ENCODE data around the gene ANKUB1. TPM values are rescaled to one million over a fixed set of nuclear protein-coding genes. Genes with fewer than 3 reads are reported as not detected.

ANKUB1 gene
- total and polyA plus RNA-seq, 4 donors, result not detected

DNA sequence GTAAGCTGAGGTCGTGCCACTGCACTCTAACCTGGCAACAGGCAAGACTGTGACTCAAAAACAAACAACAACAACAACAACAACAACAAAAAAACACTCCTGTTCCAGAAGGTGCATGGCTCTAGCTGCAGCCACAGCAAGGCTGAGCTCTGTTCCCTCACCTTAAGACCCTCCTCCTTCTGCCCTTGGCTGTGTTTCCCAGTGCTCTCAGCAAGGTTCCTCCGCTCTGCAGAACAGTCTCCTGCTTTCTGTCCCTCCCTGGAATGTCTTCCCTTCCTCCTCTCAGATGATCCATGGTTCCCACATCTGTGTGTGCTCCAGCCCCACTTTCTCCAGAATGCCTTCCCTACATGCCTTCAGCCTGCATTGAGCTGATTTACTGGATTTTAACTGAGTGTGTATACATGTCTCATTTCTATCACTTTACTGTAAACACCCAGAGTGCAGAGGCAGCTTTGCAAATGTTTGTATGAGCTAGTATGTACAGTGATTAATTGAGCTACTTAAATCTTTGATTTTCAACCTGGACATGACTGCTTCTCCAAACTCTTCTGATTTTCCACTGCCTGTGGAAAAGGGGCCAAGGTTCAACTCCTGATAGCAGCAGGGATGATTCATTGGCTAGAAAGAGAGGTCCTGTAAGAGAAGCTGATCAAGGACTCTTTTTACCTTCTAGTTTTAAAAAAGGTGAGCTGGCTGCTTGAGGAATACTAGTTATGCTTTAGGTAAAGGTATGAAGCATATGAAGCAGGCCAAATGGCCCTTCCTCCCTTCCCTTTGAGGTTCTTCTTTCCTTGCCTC is 14.7 kb downstream of the ANKUB1 start:
- WGBS, 2 donors, result 72 to 83% methylated on average over 2 of the region's 2 CpGs
- H3K4me3 ChIP-seq (ENCODE audit: low read length in 2 of 2), result no peak overlapping the region
- DNase-seq, result no peak
- no peak for ATAC-seq (ENCODE audit: low FRiP score)
- no peak overlapping the region for H3K27ac ChIP-seq (ENCODE audit: low read depth in 1 of 2, low read length in 2 of 2)
- no peaks in the 10 kb centered on the region for H3K36me3 ChIP-seq (ENCODE audit: control insufficient read depth in 1 of 2, insufficient read depth in 2 of 2, low read length in 1 of 2)
- no peaks in the 10 kb centered on the region for H3K9me3 ChIP-seq (ENCODE audit: control insufficient read depth, low read length)
- intact Hi-C loops (cut with DNase I), result no loop called here
- no peaks in the 10 kb centered on the region for H3K4me1 ChIP-seq (ENCODE audit: control insufficient read depth in 1 of 2, insufficient read depth in 2 of 2, low read length in 2 of 2)
- no peaks in the 10 kb centered on the region for H3K27me3 ChIP-seq (ENCODE audit: control insufficient read depth in 1 of 2, insufficient read depth in 2 of 2, low read length in 1 of 2)

DNA sequence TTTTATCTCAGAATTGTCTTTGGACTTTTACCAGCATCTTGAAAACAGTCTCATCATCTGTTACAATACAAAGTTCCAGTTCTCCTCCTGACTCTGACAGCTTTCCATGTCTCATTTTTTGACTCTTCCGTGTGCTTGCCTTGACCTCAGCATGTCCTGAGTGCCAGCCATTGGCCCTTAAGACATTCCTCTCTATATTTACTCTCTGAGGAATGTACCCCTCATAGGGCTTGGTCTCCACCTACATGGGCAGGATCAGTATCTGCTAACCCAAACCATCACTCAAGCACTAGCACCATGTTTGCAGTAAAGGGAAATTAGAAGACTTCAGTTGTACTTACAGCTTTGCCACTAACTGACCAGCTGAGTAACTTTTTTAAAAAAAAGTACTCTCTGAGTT is 16.2 kb downstream of the ANKUB1 start:
- ATAC-seq (ENCODE audit: low FRiP score) (no peak), DNase-seq (no peak)
- Histone ChIP-seq H3K9me3 (ENCODE audit: control insufficient read depth, low read length) (no peaks in the 10 kb centered on the region), H3K4me1 (ENCODE audit: control insufficient read depth in 1 of 2, insufficient read depth in 2 of 2, low read length in 2 of 2) (no peaks in the 10 kb centered on the region), H3K36me3 (ENCODE audit: control insufficient read depth in 1 of 2, insufficient read depth in 2 of 2, low read length in 1 of 2) (no peaks in the 10 kb centered on the region), H3K27ac (ENCODE audit: low read depth in 1 of 2, low read length in 2 of 2) (no peak overlapping the region), H3K27me3 (ENCODE audit: control insufficient read depth in 1 of 2, insufficient read depth in 2 of 2, low read length in 1 of 2) (no peaks in the 10 kb centered on the region), H3K4me3 (ENCODE audit: low read length in 2 of 2) (no peak overlapping the region)
- intact Hi-C loops (cut with DNase I), result no loop called here
- WGBS, 2 donors, result 55 to 63% methylated on average over 1 of the region's 1 CpG

DNA sequence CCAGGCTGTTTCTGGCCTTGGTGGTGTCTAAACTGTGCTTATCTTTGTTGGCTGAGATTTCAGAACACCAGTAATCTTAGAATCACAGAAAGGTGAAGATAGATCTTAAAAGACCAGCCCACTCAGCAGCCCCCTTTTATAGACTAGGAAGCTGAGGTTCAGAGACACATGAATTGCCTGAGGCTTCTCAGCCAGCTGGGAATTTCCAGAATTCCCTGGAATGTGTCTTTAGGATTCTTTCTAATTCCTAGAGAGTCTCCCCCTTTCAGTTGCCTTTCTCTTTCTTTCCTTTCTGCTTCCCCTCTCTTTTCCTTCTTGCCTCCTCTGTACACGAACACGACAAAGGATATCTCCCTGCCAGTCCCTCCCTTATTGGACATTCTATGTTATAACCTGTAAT is 19.5 kb downstream of the ANKUB1 start:
- intact Hi-C loops (cut with DNase I), result loop anchor here in 1 of 2 donors (5.0 kb wide), 1 partner anchor 281 kb away; no protein-coding TSS in a partner anchor
- H3K4me3 ChIP-seq (ENCODE audit: low read length in 2 of 2), result no peak overlapping the region
- DNase-seq (no peak), ATAC-seq (ENCODE audit: low FRiP score) (no peak)
- H3K27me3 ChIP-seq (ENCODE audit: control insufficient read depth in 1 of 2, insufficient read depth in 2 of 2, low read length in 1 of 2), result no peaks in the 10 kb centered on the region
- H3K4me1 ChIP-seq (ENCODE audit: control insufficient read depth in 1 of 2, insufficient read depth in 2 of 2, low read length in 2 of 2), result no peaks in the 10 kb centered on the region
- 93 to 95% methylated on average over 2 of the region's 2 CpGs for WGBS, 2 donors
- no peaks in the 10 kb centered on the region for H3K36me3 ChIP-seq (ENCODE audit: control insufficient read depth in 1 of 2, insufficient read depth in 2 of 2, low read length in 1 of 2)
- H3K9me3 ChIP-seq (ENCODE audit: control insufficient read depth, low read length), result no peaks in the 10 kb centered on the region
- H3K27ac ChIP-seq (ENCODE audit: low read depth in 1 of 2, low read length in 2 of 2), result no peak overlapping the region

DNA sequence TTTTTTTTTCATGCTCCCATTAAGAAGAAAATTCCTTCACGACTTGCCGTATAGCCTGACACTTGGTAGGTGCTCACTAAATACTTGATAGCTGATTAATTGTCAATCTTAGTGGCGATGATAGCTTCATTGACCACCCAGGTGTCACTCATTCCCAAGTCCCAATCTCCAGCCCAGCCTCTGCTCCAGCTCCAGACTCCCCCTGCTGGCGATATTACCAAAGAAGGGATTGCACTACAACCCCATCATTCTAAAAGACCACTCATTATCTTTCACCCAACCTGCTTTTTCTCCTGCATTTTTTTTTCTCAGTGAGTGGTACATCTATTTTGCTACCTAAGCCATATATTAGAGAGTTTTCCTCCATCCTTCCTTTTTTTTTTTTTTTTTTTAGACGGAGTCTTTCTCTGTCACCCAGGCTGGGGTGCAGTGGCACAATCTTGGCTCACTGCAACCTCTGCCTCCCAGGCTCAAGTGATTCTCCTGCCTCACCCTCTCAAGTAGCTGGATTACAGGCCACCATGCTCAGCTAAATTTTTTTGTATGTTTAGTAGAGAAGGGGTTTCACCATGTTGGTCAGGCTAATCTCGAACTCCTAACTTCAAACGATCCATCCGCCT is 20.6 kb downstream of the ANKUB1 start:
- no peak overlapping the region for H3K27ac ChIP-seq (ENCODE audit: low read depth in 1 of 2, low read length in 2 of 2)

DNA sequence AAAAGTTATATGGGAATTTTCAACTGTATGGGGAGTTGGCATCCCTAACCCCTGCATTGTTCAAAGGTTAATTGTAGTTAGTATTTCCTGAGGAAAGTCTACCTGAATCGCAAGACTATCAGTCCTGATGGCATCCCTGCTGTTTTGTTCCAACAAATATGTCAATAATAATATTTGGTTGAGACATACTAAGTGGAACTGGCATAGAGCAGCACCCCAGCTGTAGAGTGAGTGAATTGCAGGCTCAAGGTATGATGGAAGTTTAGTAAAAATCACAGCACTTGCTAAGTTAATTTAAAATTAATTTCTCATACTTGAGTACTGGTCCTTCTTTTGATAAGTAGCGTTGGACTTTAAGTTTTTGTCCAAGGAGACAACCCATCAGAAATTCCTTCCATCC is 22.1 kb downstream of the ANKUB1 start:
- no peak for DNase-seq
- H3K9me3 ChIP-seq (ENCODE audit: control insufficient read depth, low read length), result no peaks in the 10 kb centered on the region
- H3K4me1 ChIP-seq (ENCODE audit: control insufficient read depth in 1 of 2, insufficient read depth in 2 of 2, low read length in 2 of 2), result no peaks in the 10 kb centered on the region
- no peaks in the 10 kb centered on the region for H3K27me3 ChIP-seq (ENCODE audit: control insufficient read depth in 1 of 2, insufficient read depth in 2 of 2, low read length in 1 of 2)
- H3K4me3 ChIP-seq (ENCODE audit: low read length in 2 of 2), result no peak overlapping the region
- no peak for ATAC-seq (ENCODE audit: low FRiP score)
- 90 to 100% methylated on average over 2 of the region's 2 CpGs for WGBS, 2 donors
- no peaks in the 10 kb centered on the region for H3K36me3 ChIP-seq (ENCODE audit: control insufficient read depth in 1 of 2, insufficient read depth in 2 of 2, low read length in 1 of 2)
- H3K27ac ChIP-seq (ENCODE audit: low read depth in 1 of 2, low read length in 2 of 2), result no peak overlapping the region
- intact Hi-C loops (cut with DNase I), result loop anchor here in 1 of 2 donors (5.0 kb wide), 1 partner anchor 278 kb away; no protein-coding TSS in a partner anchor

More for the DNA sequence above, 20.6 kb downstream of the ANKUB1 start:
- intact Hi-C loops (cut with DNase I), result loop anchor here in 1 of 2 donors (5.0 kb wide), 1 partner anchor 279 kb away; no protein-coding TSS in a partner anchor
- ATAC-seq (ENCODE audit: low FRiP score) (no peak), DNase-seq (peak in 1 of 2 donors; percentile 56)
- H3K9me3 ChIP-seq (ENCODE audit: control insufficient read depth, low read length), result no peaks in the 10 kb centered on the region
- H3K4me1 ChIP-seq (ENCODE audit: control insufficient read depth in 1 of 2, insufficient read depth in 2 of 2, low read length in 2 of 2), result no peaks in the 10 kb centered on the region
- H3K4me3 ChIP-seq (ENCODE audit: low read length in 2 of 2), result no peak overlapping the region
- H3K27me3 ChIP-seq (ENCODE audit: control insufficient read depth in 1 of 2, insufficient read depth in 2 of 2, low read length in 1 of 2), result no peaks in the 10 kb centered on the region
- WGBS, 2 donors, result 52 to 53% methylated on average over 8 of the region's 8 CpGs
- no peaks in the 10 kb centered on the region for H3K36me3 ChIP-seq (ENCODE audit: control insufficient read depth in 1 of 2, insufficient read depth in 2 of 2, low read length in 1 of 2)

DNA sequence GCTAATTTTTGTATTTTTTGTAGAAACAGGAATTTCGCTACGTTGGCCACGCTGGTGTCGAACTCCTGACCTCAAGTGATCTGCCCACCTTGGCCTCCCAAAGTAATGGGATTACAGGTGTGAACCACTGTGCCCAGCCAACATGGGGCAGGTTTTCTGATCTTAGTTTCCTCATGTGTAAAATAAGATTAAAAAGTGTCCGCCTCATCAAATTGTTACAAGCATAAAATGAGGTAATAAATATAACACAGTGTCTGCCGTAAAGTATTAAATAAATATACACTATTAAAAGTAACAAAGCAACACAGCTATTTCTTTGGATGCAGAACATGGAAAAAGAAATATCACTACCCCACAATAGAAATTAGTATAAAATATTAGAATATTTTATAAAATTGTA is 23.6 kb downstream of the ANKUB1 start:
- no peaks in the 10 kb centered on the region for H3K4me1 ChIP-seq (ENCODE audit: control insufficient read depth in 1 of 2, insufficient read depth in 2 of 2, low read length in 2 of 2)
- no peak overlapping the region for H3K27ac ChIP-seq (ENCODE audit: low read depth in 1 of 2, low read length in 2 of 2)
- no peaks in the 10 kb centered on the region for H3K27me3 ChIP-seq (ENCODE audit: control insufficient read depth in 1 of 2, insufficient read depth in 2 of 2, low read length in 1 of 2)
- H3K9me3 ChIP-seq (ENCODE audit: control insufficient read depth, low read length), result no peaks in the 10 kb centered on the region
- DNase-seq (no peak), ATAC-seq (ENCODE audit: low FRiP score) (no peak)
- WGBS, 2 donors, result 88 to 91% methylated on average over 6 of the region's 6 CpGs
- H3K36me3 ChIP-seq (ENCODE audit: control insufficient read depth in 1 of 2, insufficient read depth in 2 of 2, low read length in 1 of 2), result no peaks in the 10 kb centered on the region
- intact Hi-C loops (cut with DNase I), result loop anchor here (5.0 kb wide), 1 partner anchor 39 kb away; no protein-coding TSS in a partner anchor
- no peak overlapping the region for H3K4me3 ChIP-seq (ENCODE audit: low read length in 2 of 2)

DNA sequence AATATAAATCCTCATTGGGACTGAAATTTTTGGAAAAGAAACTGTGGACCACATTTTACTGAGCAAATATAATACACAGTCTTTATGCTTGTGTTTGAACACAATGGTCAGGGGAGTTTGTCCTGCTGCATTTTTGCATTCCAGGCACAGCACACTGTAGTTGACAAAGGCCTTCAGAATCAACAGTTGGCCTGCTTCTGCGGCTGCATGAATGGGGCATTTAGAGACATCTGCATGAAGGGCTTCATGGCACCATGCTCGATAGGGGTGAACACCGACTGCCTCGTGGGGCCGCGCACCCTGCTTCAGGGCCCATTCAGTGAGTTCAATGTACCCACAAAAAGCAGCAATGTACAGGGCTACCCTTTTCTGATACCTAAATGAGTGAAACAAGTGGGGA is 24.6 kb downstream of the ANKUB1 start:
- Histone ChIP-seq H3K4me3 (ENCODE audit: low read length in 2 of 2) (no peak overlapping the region), H3K36me3 (ENCODE audit: control insufficient read depth in 1 of 2, insufficient read depth in 2 of 2, low read length in 1 of 2) (no peaks in the 10 kb centered on the region), H3K27me3 (ENCODE audit: control insufficient read depth in 1 of 2, insufficient read depth in 2 of 2, low read length in 1 of 2) (no peaks in the 10 kb centered on the region), H3K4me1 (ENCODE audit: control insufficient read depth in 1 of 2, insufficient read depth in 2 of 2, low read length in 2 of 2) (no peaks in the 10 kb centered on the region), H3K9me3 (ENCODE audit: control insufficient read depth, low read length) (no peaks in the 10 kb centered on the region), H3K27ac (ENCODE audit: low read depth in 1 of 2, low read length in 2 of 2) (no peak overlapping the region)
- 90 to 92% methylated on average over 6 of the region's 6 CpGs for WGBS, 2 donors
- ATAC-seq (ENCODE audit: low FRiP score) (no peak), DNase-seq (no peak)
- intact Hi-C loops (cut with DNase I), result loop anchor here (5.0 kb wide), 1 partner anchor 40 kb away; no protein-coding TSS in a partner anchor

DNA sequence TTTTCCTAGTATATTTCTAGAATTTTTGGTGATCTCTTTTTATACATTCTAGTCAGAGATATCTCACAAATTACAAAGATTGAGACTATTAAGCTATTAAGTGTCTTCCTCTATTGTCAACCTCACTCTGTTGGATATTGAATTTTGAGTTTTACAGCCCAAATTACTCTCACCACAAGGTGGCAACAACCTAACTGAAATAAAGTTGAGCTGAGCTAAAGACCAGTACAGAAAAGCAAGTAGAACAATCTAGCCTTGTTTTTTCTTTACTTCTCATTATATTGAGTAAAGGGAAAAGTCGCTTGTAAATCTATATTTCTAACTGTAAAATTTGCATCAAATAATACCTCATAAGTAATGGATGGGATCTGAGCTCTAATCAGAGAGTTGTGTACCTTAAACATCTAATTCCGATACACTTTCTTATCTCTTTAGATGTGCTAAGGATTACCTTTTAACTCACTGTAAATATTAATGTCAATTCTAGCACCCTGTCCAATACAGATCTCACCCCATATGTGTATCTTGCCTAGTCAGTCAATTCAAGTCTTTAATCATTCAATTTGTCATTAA is 26.5 kb downstream of the ANKUB1 start:
- no peaks in the 10 kb centered on the region for H3K4me1 ChIP-seq (ENCODE audit: control insufficient read depth in 1 of 2, insufficient read depth in 2 of 2, low read length in 2 of 2)
- no peaks in the 10 kb centered on the region for H3K27me3 ChIP-seq (ENCODE audit: control insufficient read depth in 1 of 2, insufficient read depth in 2 of 2, low read length in 1 of 2)
- H3K36me3 ChIP-seq (ENCODE audit: control insufficient read depth in 1 of 2, insufficient read depth in 2 of 2, low read length in 1 of 2), result no peaks in the 10 kb centered on the region
- intact Hi-C loops (cut with DNase I), result loop anchor here (5.0 kb wide), 1 partner anchor 41 kb away; no protein-coding TSS in a partner anchor
- ATAC-seq (ENCODE audit: low FRiP score) (no peak), DNase-seq (no peak)
- no peaks in the 10 kb centered on the region for H3K9me3 ChIP-seq (ENCODE audit: control insufficient read depth, low read length)
- 53 to 62% methylated on average over 2 of the region's 2 CpGs for WGBS, 2 donors
- no peak overlapping the region for H3K27ac ChIP-seq (ENCODE audit: low read depth in 1 of 2, low read length in 2 of 2)
- no peak overlapping the region for H3K4me3 ChIP-seq (ENCODE audit: low read length in 2 of 2)
